RKO (cell line): ENCODE results near the gene MAPK10.
"Not testable (repeated sequence)": the region's sequence is repeated elsewhere in the genome, so short reads cannot be mapped to it uniquely, and the experiment has no call there.

Source experiments
- DNase-seq: peaks from one replicate; pipeline ENCODE4 v3.0.0-alpha.2; 2016; ENCODE audit warnings: low spot score

Gene MAPK10

DNA sequence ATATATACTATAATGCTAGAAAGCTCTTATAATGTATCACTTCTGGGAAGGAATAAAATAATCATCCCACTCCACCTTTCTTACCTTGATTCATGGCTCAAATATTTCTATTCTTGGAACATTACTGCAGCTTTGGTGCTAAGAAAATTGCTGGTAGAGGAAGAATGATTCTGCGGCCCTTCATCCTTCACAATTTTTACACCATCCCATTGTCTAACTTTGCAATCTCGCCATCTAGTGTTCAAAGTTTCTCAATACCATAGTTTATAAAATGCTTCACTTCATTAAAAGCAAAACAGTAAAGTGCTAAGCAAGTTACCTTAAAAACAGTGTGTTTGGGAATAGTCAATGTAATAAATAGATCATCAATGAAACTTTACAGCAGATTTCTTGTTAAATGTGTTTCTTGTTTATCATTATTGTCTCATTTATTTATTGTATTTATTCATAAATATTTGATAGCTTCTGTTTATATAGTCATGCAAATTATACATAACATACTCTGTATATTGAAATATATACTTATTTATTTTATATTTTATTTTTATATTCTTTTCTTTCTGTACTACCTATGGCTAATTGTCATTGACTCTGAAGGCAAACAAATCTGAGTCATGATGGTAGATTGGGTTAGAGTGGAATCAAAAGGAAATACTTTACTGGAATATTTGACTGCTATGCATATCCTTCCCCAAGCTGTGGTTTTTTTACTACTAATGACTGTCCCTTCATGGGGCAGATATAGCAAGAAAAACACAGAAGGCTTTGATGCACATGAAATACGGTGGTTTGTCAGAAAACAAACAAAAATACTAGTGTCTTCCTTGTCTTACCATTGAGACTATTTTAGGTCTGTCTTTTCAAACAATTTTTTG, 390.7 kb downstream of the MAPK10 start:
- DNase-seq, result peak; percentile 53

DNA sequence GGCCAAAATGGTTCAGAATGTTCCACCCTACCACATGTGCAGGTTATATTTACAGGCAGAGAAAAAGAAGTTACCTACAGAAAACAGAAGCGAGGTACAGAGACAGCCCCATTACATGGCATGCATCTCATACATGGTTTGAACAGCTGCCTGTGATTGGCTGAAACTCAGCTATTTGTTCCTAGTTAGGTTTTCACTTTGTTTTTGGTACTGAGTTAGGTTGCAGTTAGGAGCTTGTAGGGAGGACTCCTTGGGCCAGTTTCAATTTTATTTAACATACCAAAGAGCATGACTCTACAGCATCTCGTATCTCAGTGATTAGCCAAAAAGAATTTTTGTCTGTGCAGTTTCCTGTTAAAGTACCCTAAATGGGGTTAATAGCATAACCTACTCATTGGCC, 392.0 kb downstream of the MAPK10 start:
- DNase-seq, result no peak

DNA sequence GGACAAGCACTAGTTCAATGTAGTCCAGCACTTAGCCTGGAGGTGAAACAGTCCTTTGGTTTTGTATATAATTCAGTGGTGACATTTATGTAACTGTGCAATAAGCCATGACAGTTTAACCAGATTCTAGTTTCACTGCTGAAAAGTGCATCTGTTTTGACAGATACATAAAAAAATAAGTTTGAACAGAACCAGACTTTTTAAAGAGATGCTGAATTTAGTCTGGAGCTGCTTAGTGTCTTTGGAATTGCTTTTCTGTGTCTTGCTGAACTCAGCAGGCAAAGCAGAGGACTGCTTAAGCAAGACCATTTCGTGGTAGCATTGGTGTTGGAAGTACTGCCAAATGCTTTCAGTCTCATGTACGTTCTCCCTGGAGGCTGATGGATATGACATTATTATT, 393.5 kb downstream of the MAPK10 start:
- no peak for DNase-seq

DNA sequence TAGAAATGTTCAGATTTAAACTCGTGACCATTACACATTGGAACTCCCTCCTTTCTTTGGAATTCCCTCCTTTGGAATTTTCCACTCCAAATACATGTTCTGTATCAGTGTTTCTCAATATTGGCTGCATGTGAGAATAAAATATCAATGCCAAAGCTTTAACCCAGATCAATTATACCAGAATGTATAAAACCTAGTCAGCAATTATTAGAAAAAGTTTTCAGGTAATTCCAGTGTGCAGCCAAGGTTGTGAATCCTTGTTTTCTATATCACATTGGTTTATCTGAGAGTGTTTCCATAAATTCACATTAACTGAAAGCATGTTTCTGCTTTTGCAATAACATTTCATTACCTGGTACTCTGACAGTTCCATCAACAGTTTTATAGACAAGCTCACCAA, 394.3 kb downstream of the MAPK10 start:
- DNase-seq, result no peak

DNA sequence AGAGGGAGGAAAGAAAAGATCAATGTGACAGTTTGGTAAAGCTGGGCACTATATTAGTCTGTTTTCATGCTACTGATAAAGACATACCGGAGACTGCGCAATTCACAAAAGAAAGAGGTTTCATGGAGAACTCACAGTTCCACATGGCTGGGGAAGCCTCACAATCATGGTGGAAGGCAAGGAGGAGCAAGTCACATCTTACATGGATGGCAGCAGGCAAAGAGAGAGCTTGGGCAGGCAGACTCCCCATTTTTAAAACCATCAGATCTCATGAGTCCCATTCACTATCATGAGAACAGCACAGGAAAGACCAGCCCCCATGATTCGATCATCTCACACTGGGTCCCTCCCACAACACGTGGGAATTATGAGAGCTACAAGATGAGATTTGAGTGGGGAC, 394.8 kb downstream of the MAPK10 start:
- not testable (repeated sequence) for DNase-seq

DNA sequence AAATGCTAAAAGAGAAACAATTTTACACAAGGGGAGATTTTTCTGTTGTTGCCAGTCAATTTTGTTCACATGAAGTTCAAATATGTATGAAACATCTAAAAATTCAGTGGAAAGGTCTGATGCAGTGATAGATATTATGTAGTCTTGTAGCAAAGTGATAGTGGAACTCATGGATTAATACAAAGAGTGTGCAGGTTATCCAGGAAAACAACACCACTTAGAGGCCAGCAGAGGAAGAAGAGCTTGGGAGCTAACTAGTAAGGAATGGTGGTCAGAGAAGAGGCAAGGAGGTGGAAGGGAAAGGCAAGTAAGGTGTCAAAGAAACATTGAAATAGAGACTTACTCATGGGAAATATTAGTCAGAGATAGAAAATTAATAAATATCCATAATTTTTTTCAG, 395.6 kb downstream of the MAPK10 start:
- DNase-seq, result no peak

DNA sequence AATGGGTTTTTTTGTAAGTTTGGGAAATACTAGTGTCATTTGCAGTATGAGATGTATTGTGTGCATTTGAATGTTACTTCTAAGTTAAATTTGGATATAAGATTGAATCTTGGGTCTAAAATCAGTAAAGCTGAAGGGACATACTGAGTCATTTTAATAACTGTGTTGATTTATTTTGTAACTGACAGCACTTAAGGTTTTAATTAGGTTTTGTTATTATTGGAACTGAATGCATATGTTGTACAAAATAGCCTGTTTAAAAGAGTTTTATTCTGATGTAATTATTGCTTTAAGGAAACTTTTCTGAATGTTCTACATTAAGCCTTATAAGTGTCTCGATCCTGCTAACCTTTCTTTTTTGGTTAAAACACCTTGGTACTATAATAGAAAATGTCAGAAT, 396.6 kb downstream of the MAPK10 start:
- DNase-seq, result no peak

DNA sequence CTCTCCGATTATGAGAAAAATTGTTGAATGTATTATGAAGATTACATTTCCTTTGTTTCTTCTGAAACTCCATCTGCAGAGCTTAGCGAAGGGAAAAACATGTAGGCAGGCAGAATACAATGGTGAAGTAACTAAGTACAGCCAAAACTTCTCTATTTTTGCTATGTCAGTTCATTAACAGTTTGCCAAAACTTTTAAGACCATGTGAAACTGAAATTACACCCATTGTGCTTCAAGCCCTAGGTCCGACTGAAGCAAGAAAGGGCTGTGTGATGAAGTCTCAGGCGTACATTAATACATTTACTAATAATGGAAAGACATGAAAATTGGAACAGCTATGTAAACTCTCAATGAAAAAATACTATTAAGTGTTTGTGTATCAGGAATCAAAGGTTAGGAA, 398.0 kb downstream of the MAPK10 start:
- DNase-seq, result no peak

DNA sequence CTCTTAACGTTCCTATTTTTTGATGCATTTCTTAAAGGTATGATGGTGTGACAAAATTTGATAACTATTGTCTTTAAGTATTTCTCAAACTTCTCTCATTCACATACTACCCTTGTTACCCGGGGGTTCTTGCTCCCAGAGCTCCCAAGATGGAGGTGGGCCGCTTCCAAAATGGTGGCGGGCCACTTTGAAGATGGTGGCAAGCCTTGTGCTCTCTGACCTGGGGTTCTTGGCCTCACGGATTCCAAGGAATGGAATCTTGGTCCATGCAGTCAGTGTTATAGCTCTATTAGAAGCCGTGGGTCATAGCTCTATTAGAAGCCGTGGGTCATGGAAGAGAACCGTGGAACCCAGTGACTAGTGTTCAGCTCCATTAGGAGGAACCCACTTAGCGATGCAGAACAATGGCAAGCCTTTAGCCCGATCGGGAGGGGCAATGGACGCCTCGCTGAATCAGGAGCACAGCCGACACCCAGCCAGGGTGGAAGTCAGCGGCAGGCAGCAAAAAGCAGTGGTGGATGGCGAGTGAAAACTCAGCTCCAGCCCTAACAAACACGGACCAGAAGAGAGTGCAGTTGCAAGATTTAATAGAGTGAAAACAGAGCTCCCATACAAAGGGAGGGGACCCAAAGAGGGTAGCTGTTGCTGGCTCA, 403.4 kb downstream of the MAPK10 start:
- DNase-seq, result no peak

DNA sequence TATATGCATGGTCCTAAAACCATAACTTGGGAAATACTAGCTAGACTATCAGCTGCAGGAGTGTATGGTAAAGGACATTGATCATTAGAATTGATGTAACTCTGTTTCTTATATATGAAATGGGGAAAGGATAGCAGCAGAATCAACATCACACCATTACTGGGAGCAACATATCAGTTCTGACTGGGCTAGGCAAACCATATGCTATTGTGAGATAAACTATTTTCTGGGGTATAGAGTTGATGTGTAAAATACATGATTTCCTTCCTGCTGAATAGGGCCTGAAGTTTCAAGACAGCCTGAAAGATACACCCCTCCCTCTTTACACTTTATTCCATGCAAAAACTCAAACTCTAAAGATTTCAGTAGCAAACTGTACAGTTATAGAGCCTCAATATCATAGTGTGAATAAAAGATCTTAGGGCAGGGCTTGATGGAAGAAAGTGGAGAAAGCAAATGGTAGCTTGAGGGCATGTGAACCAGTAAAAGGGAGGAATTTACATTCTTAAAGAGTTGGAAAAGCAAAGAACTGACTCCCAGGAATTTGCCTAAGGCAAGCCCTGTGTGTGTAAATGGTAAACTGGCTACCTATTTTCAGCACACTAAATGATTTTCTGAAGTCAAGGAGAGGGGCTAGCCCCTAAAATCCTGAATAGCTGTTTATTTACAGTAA, 404.1 kb downstream of the MAPK10 start:
- no peak for DNase-seq

DNA sequence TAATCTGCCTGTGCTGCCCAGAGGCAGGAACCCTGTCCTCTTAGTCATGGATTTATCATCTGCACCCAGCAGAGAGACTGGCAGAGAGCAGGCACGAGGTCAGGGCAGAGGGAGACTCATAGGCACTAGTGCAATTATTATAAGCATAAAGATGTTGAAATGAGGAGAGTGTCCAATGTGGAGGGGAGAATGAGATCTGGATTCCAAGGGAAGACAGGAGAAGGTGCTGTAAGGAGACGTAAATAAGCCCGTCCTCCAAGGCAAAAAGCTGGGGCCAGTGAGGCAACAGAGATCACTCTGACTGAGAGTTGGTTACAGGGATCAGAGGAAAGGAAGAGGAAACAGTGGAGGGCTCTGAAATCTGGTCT, 406.2 kb downstream of the MAPK10 start:
- peak; percentile 30 for DNase-seq

DNA sequence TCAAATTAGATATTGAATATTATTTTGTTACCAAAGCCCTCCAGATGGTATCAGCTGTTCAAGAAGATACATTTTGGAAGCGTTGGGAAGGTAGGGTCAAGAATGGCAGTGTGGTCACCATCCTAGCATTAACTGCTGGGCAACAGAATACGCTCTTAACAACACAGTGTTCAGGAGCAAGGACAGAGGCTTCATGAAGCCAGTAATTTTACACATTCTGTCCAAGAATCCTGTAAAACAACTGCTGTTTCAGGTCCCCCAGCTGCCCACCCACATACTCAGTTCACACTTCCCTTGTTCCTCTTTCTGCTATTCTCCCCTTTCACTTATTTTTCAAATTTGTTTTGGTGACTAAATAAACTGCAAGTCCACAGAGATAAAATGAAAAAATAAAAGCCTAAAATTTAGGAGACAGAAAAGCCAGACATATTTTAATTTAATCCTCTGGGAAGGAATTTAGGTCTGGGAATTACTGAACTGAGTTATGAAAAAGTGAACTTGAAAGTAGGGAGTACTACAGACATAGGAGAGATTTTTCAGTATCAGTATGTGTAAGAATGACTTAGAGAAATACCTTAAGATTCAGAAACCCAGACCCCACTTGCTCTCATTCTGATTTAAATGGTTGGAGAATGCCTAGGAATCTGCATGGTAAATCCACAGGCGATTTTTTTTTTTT, 406.7 kb downstream of the MAPK10 start:
- no peak for DNase-seq

DNA sequence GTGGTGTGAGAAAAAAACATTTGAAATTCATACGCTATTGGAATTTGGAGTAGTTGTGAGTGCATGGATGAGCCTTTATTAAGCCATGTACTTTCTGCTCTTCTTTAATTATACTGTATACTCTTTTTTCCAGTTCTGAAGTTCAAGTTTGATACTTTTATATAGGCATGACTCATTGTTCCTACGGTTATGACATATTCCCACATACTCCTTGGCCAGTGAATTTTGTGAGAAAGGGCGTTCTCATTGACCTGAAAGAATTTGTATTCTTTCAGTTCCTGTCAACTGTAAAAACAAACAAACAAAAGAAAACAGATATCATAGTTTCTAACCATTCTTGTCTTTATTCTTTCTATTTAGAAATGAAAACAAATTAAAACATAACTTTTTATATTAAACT, 407.3 kb downstream of the MAPK10 start:
- no peak for DNase-seq

DNA sequence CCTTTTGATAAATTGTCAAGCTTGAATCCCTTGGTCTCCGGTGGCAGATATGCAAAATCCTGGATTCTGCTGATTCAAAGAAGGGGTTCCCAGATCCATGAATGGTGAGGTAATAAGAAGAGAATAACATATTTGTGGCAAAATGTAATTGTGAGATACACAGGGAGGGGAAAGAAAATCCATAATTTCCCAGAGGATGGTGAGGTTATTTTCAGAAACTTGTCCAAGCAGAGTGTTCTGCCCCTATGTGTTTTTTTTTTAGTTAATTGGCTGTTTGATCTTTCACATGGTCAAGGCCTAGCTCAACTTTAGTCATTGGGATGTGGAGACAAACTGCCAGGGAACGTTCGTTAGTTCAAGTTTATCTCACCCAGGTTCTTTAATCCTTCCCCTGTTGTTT, 408.8 kb downstream of the MAPK10 start:
- no peak for DNase-seq

DNA sequence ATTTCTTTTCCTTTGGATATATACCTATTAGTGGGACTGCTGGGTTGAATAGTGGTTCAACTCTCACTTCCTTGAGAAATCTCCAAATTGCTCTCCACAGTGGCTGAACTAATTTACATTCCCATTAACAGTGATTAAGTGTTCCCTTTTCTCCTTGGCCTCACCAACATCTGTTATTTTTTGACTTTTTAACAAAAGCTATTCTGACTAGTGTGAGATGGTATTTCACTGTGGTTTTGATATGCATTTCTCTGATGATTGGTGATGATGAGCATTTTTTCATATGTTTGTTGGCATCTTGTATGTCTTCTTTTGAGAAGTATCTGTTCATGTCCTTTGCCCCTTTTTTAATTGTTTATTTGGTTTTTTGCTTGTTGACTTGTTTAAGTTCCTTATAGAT, 413.0 kb downstream of the MAPK10 start:
- DNase-seq, result no peak

DNA sequence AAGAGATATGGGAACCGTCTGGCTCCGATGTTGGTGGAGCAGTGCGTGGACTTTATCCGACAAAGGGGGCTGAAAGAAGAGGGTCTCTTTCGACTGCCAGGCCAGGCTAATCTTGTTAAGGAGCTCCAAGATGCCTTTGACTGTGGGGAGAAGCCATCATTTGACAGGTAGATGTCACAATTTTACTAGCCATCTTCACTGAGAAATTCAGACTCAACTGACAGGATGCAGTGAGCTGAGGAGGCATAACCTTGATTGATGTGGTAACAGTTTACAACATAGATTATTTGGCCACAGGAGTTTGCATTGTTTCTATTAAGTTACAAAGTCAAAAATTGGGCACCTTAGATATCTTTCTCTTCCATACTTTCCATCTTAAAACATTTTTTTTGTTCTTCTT, 417.7 kb downstream of the MAPK10 start:
- no peak for DNase-seq

DNA sequence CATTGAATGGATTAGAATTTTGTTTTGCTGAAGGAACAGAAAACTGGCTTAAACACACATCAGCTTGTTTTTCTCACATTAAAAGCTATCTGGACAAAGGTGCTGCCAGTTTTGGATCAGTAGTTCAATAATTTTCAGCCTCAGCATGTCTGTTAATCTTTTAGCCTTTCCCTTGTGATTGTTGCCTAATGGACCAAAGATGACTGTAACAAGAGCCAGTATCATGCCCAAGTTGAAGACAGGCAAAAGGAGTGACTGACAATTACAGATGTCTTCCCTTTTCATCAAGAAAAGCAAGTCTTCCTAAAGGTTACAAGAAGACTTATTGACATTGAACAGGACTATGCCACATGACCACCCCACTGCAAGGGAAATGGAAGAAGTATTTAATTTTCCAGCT, 419.7 kb downstream of the MAPK10 start:
- no peak for DNase-seq
